Measurements from ENCODE around the gene FBXO41.

FBXO41 gene

DNA sequence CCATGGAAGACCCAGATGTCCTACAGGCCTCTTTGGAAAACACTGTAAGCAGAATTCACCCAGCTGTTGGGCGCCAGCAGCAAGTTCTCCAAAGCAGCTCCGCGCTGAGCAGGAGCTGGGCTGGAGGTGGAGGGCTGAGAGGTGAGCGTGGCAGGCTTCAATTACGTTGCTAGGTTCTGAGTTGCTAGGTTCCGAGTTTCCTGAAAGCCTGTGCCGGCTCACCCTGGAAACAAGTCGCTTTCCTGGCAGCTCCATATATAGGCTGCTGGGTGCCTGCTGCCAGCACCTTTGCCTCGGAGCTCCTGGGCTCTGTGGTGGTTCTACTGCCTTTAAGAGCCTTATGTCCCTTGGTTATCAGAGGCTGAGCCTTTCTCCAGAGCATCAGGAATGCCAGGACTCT, 23.4 kb upstream of the FBXO41 start:
- DNase-seq (ENCODE audit: low read depth): no peak
- no peak overlapping the region for H3K4me3 ChIP-seq (replicated peaks; ENCODE audit: low read depth, low read length)
- TF ChIP-seq, protein P1, sequence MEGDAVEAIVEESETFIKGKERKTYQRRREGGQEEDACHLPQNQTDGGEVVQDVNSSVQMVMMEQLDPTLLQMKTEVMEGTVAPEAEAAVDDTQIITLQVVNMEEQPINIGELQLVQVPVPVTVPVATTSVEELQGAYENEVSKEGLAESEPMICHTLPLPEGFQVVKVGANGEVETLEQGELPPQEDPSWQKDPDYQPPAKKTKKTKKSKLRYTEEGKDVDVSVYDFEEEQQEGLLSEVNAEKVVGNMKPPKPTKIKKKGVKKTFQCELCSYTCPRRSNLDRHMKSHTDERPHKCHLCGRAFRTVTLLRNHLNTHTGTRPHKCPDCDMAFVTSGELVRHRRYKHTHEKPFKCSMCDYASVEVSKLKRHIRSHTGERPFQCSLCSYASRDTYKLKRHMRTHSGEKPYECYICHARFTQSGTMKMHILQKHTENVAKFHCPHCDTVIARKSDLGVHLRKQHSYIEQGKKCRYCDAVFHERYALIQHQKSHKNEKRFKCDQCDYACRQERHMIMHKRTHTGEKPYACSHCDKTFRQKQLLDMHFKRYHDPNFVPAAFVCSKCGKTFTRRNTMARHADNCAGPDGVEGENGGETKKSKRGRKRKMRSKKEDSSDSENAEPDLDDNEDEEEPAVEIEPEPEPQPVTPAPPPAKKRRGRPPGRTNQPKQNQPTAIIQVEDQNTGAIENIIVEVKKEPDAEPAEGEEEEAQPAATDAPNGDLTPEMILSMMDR (IDR thresholded peaks at IDR 0.05; ENCODE audit: low read length, missing control alignments): no peak

DNA sequence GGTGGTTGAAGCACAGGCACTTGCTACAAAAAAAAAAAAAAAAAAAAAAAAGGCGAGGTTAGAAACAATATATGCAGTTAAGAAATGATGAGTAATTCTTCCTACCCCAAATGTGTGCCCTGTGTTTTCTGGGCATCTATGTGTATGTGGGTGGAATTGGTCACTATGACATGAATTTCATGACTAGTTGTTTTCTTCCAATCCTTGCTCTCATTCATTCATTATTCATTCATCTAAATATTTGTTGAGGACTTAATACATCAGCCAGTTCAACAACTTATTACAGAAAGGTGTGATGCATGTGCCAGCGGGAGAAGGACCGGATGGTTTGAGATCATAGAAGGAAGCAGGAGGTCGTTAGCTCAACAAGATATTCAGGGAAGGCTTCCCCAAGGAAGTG, 17.4 kb upstream of the FBXO41 start:
- TF ChIP-seq, protein P1 (IDR thresholded peaks at IDR 0.05; ENCODE audit: low read length, missing control alignments): no peak
- H3K4me3 ChIP-seq (replicated peaks; ENCODE audit: low read depth, low read length): no peak overlapping the region
- no peak for DNase-seq (ENCODE audit: low read depth)

DNA sequence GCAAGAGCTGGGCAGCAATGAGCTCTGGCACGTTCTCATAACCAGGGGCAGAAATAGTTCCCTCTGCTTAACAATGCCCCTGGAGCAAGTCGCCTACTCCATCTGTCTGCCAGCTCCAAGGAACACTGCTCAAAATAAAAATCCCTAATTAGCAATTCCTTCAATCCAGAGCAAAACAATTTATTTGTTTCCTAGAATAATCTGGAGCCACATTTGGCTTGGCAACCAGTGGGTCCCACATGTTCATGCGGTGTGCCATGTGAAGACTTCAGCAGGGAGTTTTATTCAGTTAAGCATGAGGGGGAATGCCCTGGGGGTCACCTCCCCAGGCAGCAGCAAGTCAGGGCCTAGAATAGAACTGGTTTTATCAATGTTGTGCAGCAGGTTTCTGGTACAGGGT, 16.6 kb upstream of the FBXO41 start:
- DNase-seq (ENCODE audit: low read depth): no peak
- TF ChIP-seq, protein P1 (IDR thresholded peaks at IDR 0.05; ENCODE audit: low read length, missing control alignments): no peak
- H3K4me3 ChIP-seq (replicated peaks; ENCODE audit: low read depth, low read length): no peak overlapping the region

DNA sequence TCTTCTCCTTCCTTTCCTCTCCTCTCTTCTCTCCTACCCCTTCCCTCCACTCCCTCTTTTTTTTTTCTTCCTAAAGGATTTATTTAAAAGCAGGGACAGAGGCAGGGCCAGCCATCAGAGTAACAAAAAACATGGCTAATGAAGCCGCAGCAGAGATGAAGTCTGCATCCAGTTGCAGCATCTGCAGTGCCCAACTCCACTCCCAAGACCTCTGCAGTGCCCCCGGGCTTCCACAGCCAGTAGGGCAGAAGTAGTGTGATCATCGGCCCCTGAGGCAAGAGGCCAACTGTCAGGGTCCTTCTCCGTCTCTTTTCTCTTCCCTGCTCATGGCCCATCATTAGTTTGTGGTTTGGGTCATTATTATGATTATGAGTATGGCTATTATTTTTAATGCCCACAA, 13.3 kb upstream of the FBXO41 start:
- DNase-seq (ENCODE audit: low read depth): no peak
- TF ChIP-seq, protein P1 (IDR thresholded peaks at IDR 0.05; ENCODE audit: low read length, missing control alignments): no peak
- H3K4me3 ChIP-seq (replicated peaks; ENCODE audit: low read depth, low read length): no peak overlapping the region

DNA sequence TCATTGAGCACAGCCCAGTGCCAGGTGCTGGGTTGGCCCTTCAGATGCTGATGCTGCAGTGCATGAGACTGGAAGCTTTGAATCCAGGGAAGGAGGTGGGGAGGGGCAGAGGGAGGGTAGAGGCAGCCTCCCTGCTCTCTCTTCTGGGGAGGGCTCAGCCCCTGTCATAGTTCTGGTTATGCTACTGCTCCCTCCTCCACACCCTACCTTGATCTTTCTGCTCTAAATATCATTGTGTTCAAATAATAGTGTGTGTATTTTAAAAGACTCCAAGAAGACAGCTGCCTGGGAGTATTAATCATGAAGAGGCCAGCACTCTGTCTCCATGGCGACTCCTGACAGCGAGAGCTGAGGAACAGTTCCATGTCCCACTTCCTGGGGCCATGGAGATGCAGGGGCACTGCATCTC, 12.9 kb upstream of the FBXO41 start:
- no peak for DNase-seq (ENCODE audit: low read depth)
- H3K4me3 ChIP-seq (replicated peaks; ENCODE audit: low read depth, low read length): no peak overlapping the region
- TF ChIP-seq, protein P1 (IDR thresholded peaks at IDR 0.05; ENCODE audit: low read length, missing control alignments): no peak

DNA sequence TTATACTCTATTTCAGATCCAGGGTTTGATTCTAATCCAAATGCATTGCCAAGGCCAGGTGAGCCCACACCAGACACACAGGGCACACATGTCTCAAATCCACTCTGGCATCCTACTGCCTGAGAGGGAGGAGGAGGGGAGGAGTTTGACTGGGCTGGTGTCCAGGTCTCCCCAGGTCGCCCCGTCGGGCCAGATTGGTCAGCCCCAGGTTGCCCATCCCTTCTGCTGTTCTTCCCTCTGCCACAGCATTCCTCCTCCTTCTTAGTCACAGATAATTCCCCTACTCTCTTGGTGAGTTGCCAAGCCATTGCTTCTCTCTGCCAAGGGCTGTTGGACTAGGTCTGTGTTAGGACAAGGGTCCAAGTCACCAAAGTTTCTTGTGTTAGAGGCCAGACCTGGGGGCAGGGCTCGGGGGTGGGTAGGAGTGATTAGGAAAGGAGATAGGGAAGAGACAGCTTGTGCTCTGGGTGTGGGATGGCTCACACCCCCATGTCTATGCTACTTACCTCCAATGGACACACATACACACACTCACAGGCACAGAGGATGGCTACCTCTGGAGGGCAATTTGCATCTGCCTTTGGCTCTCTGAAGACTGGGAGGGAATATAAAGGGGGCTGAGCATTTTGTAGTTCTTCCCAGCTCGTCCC, 11.6 kb upstream of the FBXO41 start:
- TF ChIP-seq, protein P1 (IDR thresholded peaks at IDR 0.05; ENCODE audit: low read length, missing control alignments): no peak
- DNase-seq (ENCODE audit: low read depth): no peak
- H3K4me3 ChIP-seq (replicated peaks; ENCODE audit: low read depth, low read length): no peak overlapping the region

DNA sequence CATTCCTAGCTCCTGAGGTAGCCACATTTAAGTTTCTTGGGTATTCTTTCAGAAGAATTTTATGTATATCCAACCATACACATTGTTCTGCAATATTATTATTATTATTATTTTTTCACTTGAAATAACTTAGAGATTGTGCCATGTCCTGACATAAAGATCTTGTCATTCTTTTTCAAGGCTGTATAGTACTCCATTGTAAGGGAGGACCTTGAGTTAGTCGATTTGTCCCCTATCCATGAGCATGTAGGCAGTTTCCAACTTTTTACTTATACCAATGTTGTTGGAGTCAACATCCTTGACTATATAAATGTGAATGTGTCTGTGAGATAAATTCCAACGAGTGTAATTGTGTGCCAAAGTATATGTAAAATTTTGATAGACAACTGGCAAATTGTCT, 10.0 kb upstream of the FBXO41 start:
- no peak for DNase-seq (ENCODE audit: low read depth)
- H3K4me3 ChIP-seq (replicated peaks; ENCODE audit: low read depth, low read length): no peak overlapping the region
- TF ChIP-seq, protein P1 (IDR thresholded peaks at IDR 0.05; ENCODE audit: low read length, missing control alignments): no peak
